ENCODE data around the gene LHPP.
"Not testable (repeated sequence)": the region's sequence is repeated elsewhere in the genome, so short reads cannot be mapped to it uniquely, and the experiment has no call there.

The LHPP gene

GRCh38 chr10:124569623-124570470 is 108.2 kb downstream of the LHPP start:
- no peak for DNase-seq (ENCODE audit: low read depth in 2 of 2)

- no peak for DNase-seq (ENCODE audit: low read depth in 2 of 2)
Measured at GRCh38 chr10:124570646-124571045, 109.0 kb downstream of the LHPP start.

- DNase-seq (ENCODE audit: low read depth in 2 of 2), result no peak
Measured at GRCh38 chr10:124572751-124573150, 111.1 kb downstream of the LHPP start.

GRCh38 chr10:124573726-124574455 is 112.3 kb downstream of the LHPP start:
- DNase-seq (ENCODE audit: low read depth in 2 of 2), result no peak

- DNase-seq (ENCODE audit: low read depth in 2 of 2), result no peak
Measured at GRCh38 chr10:124574456-124575070, 112.9 kb downstream of the LHPP start.

- no peak for DNase-seq (ENCODE audit: low read depth in 2 of 2)
Measured at GRCh38 chr10:124575107-124576035, 113.7 kb downstream of the LHPP start.

GRCh38 chr10:124576526-124577420 is 115.2 kb downstream of the LHPP start:
- DNase-seq (ENCODE audit: low read depth in 2 of 2), result no peak

GRCh38 chr10:124577651-124578050 is 116.0 kb downstream of the LHPP start:
- DNase-seq (ENCODE audit: low read depth in 2 of 2), result no peak

- DNase-seq (ENCODE audit: low read depth in 2 of 2), result no peak
Measured at GRCh38 chr10:124578231-124579010, 116.8 kb downstream of the LHPP start.

- no peak for DNase-seq (ENCODE audit: low read depth in 2 of 2)
Measured at GRCh38 chr10:124579011-124579399, 117.4 kb downstream of the LHPP start.

DNA sequence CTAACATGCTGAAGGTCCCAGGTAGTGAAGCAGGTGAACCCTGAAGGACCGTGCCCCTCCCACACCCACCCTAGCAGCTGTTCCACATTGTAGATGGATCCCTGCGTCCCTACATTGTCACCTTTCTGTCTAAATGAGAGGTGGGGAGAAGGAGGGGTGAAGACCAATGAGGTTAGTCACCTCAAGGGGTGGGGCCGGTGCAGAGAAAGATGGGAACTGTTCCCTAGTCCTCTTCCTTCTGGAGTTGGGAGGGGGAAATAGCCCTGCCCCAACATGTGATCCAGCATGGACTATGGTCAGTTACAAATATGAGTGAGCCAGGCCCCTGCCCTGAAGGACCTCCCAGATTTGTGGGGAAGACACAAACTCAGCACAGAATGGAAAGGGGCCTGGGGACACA is 124.5 kb downstream of the LHPP start:
- DNase-seq (ENCODE audit: low read depth in 2 of 2), result no peak

DNA sequence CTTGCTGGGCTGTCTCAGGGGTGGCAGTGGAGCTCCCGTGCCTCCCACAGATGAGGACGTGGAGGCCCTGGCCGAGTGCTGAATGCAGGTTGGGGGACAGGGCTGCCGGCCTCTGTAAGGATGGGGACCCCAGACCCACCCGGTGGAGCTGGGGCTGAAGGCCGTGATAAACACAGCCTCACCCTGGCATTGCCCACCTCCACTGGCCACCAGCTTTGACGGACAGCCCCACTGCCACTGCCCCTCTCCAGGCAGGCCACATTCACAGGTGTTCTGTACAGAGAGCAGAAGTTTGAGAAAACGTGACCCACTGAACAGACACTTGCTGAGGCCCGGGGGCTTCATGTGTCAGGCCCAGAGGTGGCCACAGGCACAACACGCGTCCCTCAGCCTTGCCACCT is 126.2 kb downstream of the LHPP start:
- no peak for DNase-seq (ENCODE audit: low read depth in 2 of 2)

DNA sequence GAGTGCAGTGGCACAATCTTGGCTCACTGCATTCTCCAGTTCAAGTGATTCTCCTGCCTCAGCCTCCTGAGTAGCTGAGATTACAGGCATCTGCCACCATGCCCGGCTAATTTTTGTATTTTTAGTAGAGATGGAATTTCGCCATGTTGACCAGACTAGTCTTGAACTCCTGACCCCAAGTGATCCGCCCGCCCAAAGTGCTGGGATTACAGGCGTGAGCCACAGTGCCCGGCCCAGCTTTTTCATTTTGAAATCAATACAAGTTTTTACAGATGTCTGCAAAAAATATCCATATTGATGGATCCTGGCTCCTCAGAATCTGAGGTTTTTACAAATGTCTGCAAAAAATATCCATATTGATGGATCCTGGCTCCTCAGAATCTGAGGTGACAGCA is 126.7 kb downstream of the LHPP start:
- not testable (repeated sequence) for DNase-seq (ENCODE audit: low read depth in 2 of 2)

DNA sequence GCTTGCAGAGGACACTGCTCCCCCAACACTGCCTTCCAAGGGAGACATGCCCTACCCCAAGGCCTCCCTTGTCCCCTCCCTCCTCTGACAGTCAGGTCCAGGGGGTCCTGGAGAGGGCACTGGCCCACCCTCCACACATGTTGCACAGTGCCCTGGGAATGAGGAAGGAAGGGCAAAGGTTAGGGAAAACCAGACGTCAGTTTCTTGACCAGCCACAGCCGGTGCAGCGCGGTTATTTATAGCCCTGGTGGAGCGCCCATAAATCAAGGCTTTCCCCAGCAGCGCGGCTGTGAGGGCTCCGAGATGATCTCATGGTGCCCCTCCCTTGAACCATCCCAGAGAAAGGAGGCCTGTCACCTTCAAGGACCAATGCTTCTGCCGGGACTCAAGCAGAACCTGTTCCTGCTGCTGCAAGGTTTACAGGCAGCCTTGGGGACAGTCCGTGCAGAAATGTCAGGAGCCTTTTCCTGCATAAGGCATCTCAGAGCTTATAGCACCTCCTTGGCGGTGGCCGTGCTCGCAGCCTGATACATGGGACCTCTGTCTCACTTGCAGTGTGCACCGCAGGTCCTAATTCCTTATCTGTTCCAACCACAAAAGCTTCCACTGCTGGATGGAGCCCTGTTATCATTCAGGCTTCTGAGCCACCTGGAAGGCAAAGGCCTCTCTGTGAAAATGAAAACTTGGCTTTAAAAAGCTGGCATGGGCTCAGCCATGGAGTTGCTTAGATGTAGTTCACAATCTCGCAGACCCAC is 127.3 kb downstream of the LHPP start:
- DNase-seq (ENCODE audit: low read depth in 2 of 2), result no peak

DNA sequence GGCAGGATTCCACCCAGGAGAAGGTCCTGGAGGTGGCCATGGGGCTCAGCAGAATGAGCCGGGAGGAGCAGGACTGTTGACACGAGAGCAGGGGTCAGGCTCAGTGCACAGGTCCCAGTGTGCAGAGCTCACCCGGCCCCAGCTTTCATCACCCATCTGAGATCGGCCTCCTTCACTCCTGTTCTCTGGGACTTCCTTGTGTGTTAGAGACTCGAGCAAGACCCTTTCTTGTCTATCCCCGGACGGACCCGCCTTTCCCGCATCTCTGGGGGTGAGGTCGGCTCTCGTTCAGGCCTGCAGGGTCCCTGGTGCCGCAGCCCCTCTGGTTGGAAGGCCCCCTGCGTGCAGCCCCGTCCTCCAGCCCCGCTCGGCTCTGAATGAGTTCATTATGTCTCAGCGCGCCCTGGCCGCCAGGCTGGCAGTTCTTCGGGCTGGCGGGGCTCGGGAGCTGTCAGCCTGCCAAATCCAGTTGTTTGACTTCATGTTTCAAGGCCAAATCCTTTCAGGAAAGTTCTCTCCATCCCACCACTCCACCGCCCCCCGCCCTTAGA is 127.9 kb downstream of the LHPP start:
- no peak for DNase-seq (ENCODE audit: low read depth in 2 of 2)

- DNase-seq (ENCODE audit: low read depth in 2 of 2), result no peak
Measured at GRCh38 chr10:124590216-124591122, 128.8 kb downstream of the LHPP start.

GRCh38 chr10:124591123-124591495 is 129.5 kb downstream of the LHPP start:
- DNase-seq (ENCODE audit: low read depth in 2 of 2), result no peak

- DNase-seq (ENCODE audit: low read depth in 2 of 2), result no peak
Measured at GRCh38 chr10:124592101-124592500, 130.5 kb downstream of the LHPP start.

All from fibroblast of skin of left biceps (primary cell).